ENCODE measurements around the gene PLD3. TPM values are rescaled to one million over a fixed set of nuclear protein-coding genes. Genes with fewer than 3 reads are reported as not detected.

The PLD3 gene
- total RNA-seq, 2 donors from 2014 or later: 386 to 531 TPM

DNA sequence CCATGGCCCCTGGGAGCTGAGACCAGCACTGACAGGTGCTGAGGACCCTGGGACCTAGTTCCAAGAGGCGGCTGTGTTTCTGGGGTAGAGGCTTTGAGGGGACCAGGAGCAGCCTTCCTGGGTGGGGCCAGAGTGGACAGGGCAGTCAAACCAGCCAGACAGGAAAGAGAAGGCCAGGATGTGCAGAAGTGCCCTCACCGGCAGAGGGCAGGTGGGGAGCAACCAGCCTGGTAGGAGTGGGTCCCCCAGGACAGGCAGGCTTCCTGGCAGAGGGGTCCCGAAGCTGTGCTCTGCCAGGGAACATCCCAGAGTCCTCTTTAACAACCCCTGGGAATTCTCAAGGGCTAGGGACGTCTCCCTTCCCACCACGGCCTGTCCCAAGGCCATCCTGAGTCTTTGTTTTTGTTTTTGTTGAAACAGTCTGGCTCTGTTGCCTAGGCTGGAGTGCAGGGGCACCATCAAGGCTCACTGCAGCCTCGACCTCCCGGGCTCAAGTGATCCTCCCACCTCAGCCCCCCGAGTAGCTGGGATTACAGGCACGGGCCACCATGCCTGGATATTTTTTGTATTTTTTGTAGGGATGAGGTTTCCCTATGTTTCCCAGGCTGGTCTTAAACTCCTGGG, 44.5 kb downstream of the PLD3 start:
- no peak for ATAC-seq (ENCODE audit: insufficient number of reproducible peaks, low FRiP score, low read depth)
- Histone ChIP-seq H3K4me3 (no peak overlapping the region), H3K4me1 (ENCODE audit: control insufficient read depth in 1 of 2, low read depth in 2 of 2) (no peaks in the 10 kb centered on the region), H3K36me3 (no peaks in the 10 kb centered on the region), H3K9me3 (no peaks in the 10 kb centered on the region), H3K27me3 (replicated peaks; ENCODE audit: insufficient read depth) (no peaks in the 10 kb centered on the region), H3K27ac (no peak overlapping the region)
- TF ChIP-seq, protein P1, sequence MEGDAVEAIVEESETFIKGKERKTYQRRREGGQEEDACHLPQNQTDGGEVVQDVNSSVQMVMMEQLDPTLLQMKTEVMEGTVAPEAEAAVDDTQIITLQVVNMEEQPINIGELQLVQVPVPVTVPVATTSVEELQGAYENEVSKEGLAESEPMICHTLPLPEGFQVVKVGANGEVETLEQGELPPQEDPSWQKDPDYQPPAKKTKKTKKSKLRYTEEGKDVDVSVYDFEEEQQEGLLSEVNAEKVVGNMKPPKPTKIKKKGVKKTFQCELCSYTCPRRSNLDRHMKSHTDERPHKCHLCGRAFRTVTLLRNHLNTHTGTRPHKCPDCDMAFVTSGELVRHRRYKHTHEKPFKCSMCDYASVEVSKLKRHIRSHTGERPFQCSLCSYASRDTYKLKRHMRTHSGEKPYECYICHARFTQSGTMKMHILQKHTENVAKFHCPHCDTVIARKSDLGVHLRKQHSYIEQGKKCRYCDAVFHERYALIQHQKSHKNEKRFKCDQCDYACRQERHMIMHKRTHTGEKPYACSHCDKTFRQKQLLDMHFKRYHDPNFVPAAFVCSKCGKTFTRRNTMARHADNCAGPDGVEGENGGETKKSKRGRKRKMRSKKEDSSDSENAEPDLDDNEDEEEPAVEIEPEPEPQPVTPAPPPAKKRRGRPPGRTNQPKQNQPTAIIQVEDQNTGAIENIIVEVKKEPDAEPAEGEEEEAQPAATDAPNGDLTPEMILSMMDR (IDR thresholded peaks at IDR 0.05): no peak
- DNase-seq (ENCODE audit: low spot score): no peak

DNA sequence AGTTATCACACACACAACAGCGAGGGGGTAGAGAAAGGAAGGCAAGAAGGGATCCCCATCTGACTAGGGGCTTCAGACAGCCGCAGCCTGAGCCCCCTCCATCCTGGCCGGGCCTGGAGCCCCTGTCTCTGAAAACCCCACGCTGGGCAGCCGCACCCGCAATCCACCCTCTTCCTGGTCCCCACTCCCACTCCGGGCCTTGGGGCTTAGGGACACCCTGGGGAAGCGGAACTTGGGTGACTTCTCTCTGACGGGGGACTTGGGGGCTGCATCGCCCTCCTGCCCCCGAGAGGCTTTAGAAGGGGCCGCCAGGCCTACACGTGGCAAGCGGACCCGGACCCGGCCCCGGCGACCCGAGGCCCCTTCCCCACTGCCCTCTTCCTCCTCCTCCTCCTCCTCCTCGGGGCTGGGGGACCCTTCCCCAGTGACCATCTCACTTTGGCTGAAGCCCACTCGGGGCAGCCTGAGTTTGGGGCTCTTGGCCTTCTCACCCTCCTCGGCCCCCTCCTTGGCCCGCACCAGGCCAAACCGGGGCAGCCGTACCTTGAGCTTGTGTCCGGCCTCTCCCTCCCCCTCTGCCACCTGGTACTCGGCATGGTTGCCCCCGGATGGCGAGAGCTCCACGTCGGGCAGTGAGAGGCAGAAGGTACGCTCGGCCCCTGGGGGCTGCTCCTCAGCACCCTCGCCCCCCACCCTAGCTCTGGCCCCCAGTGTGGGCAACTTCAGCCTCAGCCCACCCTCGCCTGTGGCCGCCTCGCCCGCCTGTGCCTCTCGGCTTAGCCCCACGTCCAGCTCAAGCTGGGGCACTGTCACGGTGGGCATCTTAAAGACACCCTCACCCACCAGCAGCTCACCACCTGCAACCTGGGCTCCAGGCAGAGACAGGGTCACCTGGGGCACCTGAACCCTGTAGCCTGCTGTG, 45.7 kb downstream of the PLD3 start:
- H3K36me3 ChIP-seq: no peaks in the 10 kb centered on the region
- H3K9me3 ChIP-seq: no peaks in the 10 kb centered on the region
- ATAC-seq (ENCODE audit: insufficient number of reproducible peaks, low FRiP score, low read depth): no peak

DNA sequence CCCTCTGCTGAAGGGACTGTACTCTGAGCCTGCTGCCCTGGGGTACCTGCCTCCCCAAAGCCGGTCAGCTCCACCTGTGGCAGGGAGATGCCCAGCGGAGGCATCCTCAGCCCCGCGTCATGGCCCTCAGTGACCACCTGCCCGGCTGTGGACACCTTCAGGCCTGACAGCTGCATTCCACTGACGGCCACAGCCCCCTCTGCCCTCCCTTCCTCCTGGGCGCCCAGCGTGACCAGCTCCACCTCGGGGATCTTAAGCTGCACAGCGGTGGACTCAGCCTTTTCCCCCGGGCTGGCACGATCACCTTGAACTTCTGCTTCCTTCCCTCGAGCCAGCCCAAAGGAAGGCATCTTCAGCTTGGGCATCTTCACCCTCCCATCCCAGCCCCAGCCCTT, 46.3 kb downstream of the PLD3 start:
- Histone ChIP-seq H3K4me1 (ENCODE audit: control insufficient read depth in 1 of 2, low read depth in 2 of 2) (no peaks in the 10 kb centered on the region), H3K36me3 (no peaks in the 10 kb centered on the region), H3K4me3 (no peak overlapping the region), H3K27ac (no peak overlapping the region), H3K9me3 (no peaks in the 10 kb centered on the region), H3K27me3 (replicated peaks; ENCODE audit: insufficient read depth) (no peaks in the 10 kb centered on the region)
- TF ChIP-seq, protein P1 (IDR thresholded peaks at IDR 0.05): no peak
- no peak for DNase-seq (ENCODE audit: low spot score)
- no peak for ATAC-seq (ENCODE audit: insufficient number of reproducible peaks, low FRiP score, low read depth)

More for the DNA sequence above, 45.7 kb downstream of the PLD3 start:
- TF ChIP-seq, protein P1 (IDR thresholded peaks at IDR 0.05): no peak
- Histone ChIP-seq H3K4me1 (ENCODE audit: control insufficient read depth in 1 of 2, low read depth in 2 of 2) (no peaks in the 10 kb centered on the region), H3K27ac (no peak overlapping the region), H3K4me3 (no peak overlapping the region), H3K27me3 (replicated peaks; ENCODE audit: insufficient read depth) (no peaks in the 10 kb centered on the region)
- no peak for DNase-seq (ENCODE audit: low spot score)

DNA sequence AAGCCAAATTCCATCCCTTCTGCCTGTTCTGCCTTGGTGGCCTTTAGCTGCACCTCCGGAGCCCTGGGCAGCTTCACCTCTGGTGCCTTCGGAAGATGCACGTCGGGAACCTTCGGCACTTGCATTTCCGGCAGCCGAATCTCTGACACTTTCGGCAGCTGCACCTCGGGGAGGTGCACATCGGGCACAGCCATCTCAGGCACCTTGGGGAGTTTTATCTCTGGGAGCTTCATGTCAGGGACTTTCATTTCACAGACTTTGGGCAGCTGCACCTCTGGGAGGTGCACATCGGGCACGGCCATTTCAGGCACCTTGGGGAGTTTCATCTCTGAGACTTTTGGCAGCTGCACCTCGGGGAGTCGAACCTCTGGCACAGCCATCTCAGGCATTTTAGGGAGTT, 47.5 kb downstream of the PLD3 start:
- Histone ChIP-seq H3K27me3 (replicated peaks; ENCODE audit: insufficient read depth) (no peaks in the 10 kb centered on the region), H3K27ac (no peak overlapping the region), H3K36me3 (no peaks in the 10 kb centered on the region), H3K9me3 (no peaks in the 10 kb centered on the region), H3K4me1 (ENCODE audit: control insufficient read depth in 1 of 2, low read depth in 2 of 2) (no peaks in the 10 kb centered on the region), H3K4me3 (no peak overlapping the region)
- ATAC-seq (ENCODE audit: insufficient number of reproducible peaks, low FRiP score, low read depth): no peak
- TF ChIP-seq, protein P1 (IDR thresholded peaks at IDR 0.05): no peak
- DNase-seq (ENCODE audit: low spot score): no peak

DNA sequence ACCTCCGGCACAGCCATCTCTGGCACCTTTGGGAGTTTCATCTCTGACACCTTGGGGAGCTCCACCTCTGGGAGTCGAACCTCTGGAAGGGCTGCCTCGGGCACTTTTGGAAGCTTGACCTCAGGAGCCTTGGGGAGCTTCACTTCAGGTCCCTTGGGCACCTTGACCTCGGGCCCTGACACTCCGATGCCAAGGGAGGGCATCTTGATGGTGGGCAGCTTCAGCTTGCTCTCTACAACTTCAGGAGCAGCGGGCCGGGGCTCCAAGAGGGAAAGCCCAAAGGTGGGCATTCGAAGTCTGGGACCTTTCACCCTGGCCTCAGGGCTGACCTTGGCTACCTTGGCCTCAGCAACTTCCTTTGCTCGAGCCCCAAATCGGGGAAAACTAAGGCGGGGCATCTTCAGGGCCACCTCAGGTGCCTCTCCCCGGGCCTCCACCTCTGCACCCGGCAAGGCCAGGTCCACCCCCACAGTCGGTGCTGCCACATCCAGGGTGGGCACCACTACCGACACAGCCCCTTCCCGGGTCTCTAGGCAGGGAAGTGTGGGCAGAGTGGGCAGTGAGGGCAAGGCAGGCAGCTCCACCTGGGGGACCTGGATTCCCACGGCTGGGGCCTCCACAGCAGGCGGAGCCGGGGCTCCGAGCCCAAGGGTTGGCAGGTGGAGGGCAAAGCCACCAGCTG, 48.5 kb downstream of the PLD3 start:
- ATAC-seq (ENCODE audit: insufficient number of reproducible peaks, low FRiP score, low read depth): no peak

More for the DNA sequence above, 48.5 kb downstream of the PLD3 start:
- no peak overlapping the region for H3K27ac ChIP-seq
- no peaks in the 10 kb centered on the region for H3K4me1 ChIP-seq (ENCODE audit: control insufficient read depth in 1 of 2, low read depth in 2 of 2)
- TF ChIP-seq, protein P1 (IDR thresholded peaks at IDR 0.05): no peak
- DNase-seq (ENCODE audit: low spot score): no peak
- H3K36me3 ChIP-seq: no peaks in the 10 kb centered on the region
- no peaks in the 10 kb centered on the region for H3K27me3 ChIP-seq (replicated peaks; ENCODE audit: insufficient read depth)
- no peak overlapping the region for H3K4me3 ChIP-seq
- no peaks in the 10 kb centered on the region for H3K9me3 ChIP-seq

Data from thoracic aorta (tissue), 2 donors.